Measurements from ENCODE around the gene AGO3. TPM values are rescaled to one million over a fixed set of nuclear protein-coding genes. Genes with fewer than 3 reads are reported as not detected.

AGO3 gene
- total and polyA plus RNA-seq, 5 donors from 2014 or later: 8.1 to 36.7 (median 9.6) TPM

GRCh38 chr1:36040238-36040637 is 109.3 kb downstream of the AGO3 start:
- no peak for DNase-seq
- Histone ChIP-seq H3K27me3 (ENCODE audit: control insufficient read depth, insufficient read depth, low read length) (no peaks in the 10 kb centered on the region), H3K27ac (ENCODE audit: insufficient read depth, low read length, poor library complexity, severe bottlenecking) (no peak overlapping the region), H3K4me1 (ENCODE audit: control insufficient read depth, insufficient read depth, low read length, poor library complexity, severe bottlenecking) (no peaks in the 10 kb centered on the region), H3K4me3 (ENCODE audit: low read depth, low read length) (no peak overlapping the region), H3K9me3 (ENCODE audit: control insufficient read depth in 2 of 2, low read length in 2 of 2) (no peaks in the 10 kb centered on the region), H3K36me3 (ENCODE audit: control insufficient read depth, insufficient read depth, low read length) (peaks cover 62% of the 10 kb centered on the region)
- no peaks in the 10 kb centered on the region for H3K27me3 Mint-ChIP-seq
- peaks cover 0 to 6% (median 0%) of the 10 kb centered on the region in 4 donors for H3K4me1 Mint-ChIP-seq
- no peak for ATAC-seq (ENCODE audit: low read depth in 2 of 2)
- peaks cover 30% of the 10 kb centered on the region for H3K36me3 Mint-ChIP-seq
- H3K27ac Mint-ChIP-seq: no peak overlapping the region
- H3K9me3 Mint-ChIP-seq: no peaks in the 10 kb centered on the region
- H3K4me3 Mint-ChIP-seq: no peak overlapping the region

GRCh38 chr1:36051821-36052220 is 120.9 kb downstream of the AGO3 start:
- peaks cover 44% of the 10 kb centered on the region for H3K36me3 Mint-ChIP-seq

GRCh38 chr1:36053978-36054377 is 123.1 kb downstream of the AGO3 start:
- Histone ChIP-seq H3K4me1 (ENCODE audit: control insufficient read depth, insufficient read depth, low read length, poor library complexity, severe bottlenecking) (no peaks in the 10 kb centered on the region), H3K4me3 (ENCODE audit: low read depth, low read length) (no peak overlapping the region), H3K27ac (ENCODE audit: insufficient read depth, low read length, poor library complexity, severe bottlenecking) (no peak overlapping the region), H3K9me3 (ENCODE audit: control insufficient read depth in 2 of 2, low read length in 2 of 2) (no peaks in the 10 kb centered on the region), H3K36me3 (ENCODE audit: control insufficient read depth, insufficient read depth, low read length) (peaks cover 14% of the 10 kb centered on the region), H3K27me3 (ENCODE audit: control insufficient read depth, insufficient read depth, low read length) (no peaks in the 10 kb centered on the region)
- no peak overlapping the region for H3K27ac Mint-ChIP-seq
- peaks cover 30% of the 10 kb centered on the region for H3K36me3 Mint-ChIP-seq
- ATAC-seq (ENCODE audit: low read depth in 2 of 2): no peak
- peaks cover 0 to 5% (median 0%) of the 10 kb centered on the region in 4 donors for H3K4me1 Mint-ChIP-seq
- no peaks in the 10 kb centered on the region for H3K9me3 Mint-ChIP-seq
- no peaks in the 10 kb centered on the region for H3K27me3 Mint-ChIP-seq
- H3K4me3 Mint-ChIP-seq: no peak overlapping the region
- DNase-seq: no peak

More at GRCh38 chr1:36051821-36052220, 120.9 kb downstream of the AGO3 start:
- no peak for ATAC-seq (ENCODE audit: low read depth in 2 of 2)
- no peak overlapping the region for H3K4me3 ChIP-seq (ENCODE audit: low read depth, low read length)
- Mint-ChIP-seq H3K27me3 (no peaks in the 10 kb centered on the region), H3K9me3 (peaks cover 0 to 6% (median 0%) of the 10 kb centered on the region in 7 donors), H3K27ac (no peak overlapping the region), H3K4me1 (peaks cover 0 to 5% (median 0%) of the 10 kb centered on the region in 4 donors), H3K4me3 (no peak overlapping the region)
- DNase-seq: no peak
- no peaks in the 10 kb centered on the region for H3K4me1 ChIP-seq (ENCODE audit: control insufficient read depth, insufficient read depth, low read length, poor library complexity, severe bottlenecking)
- no peaks in the 10 kb centered on the region for H3K27me3 ChIP-seq (ENCODE audit: control insufficient read depth, insufficient read depth, low read length)
- H3K9me3 ChIP-seq (ENCODE audit: control insufficient read depth in 2 of 2, low read length in 2 of 2): no peaks in the 10 kb centered on the region
- no peak overlapping the region for H3K27ac ChIP-seq (ENCODE audit: insufficient read depth, low read length, poor library complexity, severe bottlenecking)
- peaks cover 16% of the 10 kb centered on the region for H3K36me3 ChIP-seq (ENCODE audit: control insufficient read depth, insufficient read depth, low read length)

GRCh38 chr1:36055706-36056105 is 124.8 kb downstream of the AGO3 start:
- Mint-ChIP-seq H3K4me1 (no peaks in the 10 kb centered on the region), H3K36me3 (peaks cover 24% of the 10 kb centered on the region), H3K9me3 (no peaks in the 10 kb centered on the region), H3K27me3 (no peaks in the 10 kb centered on the region), H3K4me3 (no peak overlapping the region), H3K27ac (no peak overlapping the region)
- Histone ChIP-seq H3K27me3 (ENCODE audit: control insufficient read depth, insufficient read depth, low read length) (no peaks in the 10 kb centered on the region), H3K9me3 (ENCODE audit: control insufficient read depth in 2 of 2, low read length in 2 of 2) (no peaks in the 10 kb centered on the region), H3K4me3 (ENCODE audit: low read depth, low read length) (no peak overlapping the region), H3K4me1 (ENCODE audit: control insufficient read depth, insufficient read depth, low read length, poor library complexity, severe bottlenecking) (no peaks in the 10 kb centered on the region), H3K27ac (ENCODE audit: insufficient read depth, low read length, poor library complexity, severe bottlenecking) (no peak overlapping the region), H3K36me3 (ENCODE audit: control insufficient read depth, insufficient read depth, low read length) (peaks cover 14% of the 10 kb centered on the region)
- ATAC-seq (ENCODE audit: low read depth in 2 of 2) (no peak), DNase-seq (no peak)

- no peak for DNase-seq
- no peak for ATAC-seq (ENCODE audit: low read depth in 2 of 2)
These were observed 131.4 kb downstream of the AGO3 start for GRCh38 chr1:36062315-36062714.

GRCh38 chr1:36067871-36068270 is 137.0 kb downstream of the AGO3 start:
- Histone ChIP-seq H3K27me3 (ENCODE audit: control insufficient read depth, insufficient read depth, low read length) (no peaks in the 10 kb centered on the region), H3K9me3 (ENCODE audit: control insufficient read depth in 2 of 2, low read length in 2 of 2) (no peaks in the 10 kb centered on the region), H3K4me1 (ENCODE audit: control insufficient read depth, insufficient read depth, low read length, poor library complexity, severe bottlenecking) (no peaks in the 10 kb centered on the region), H3K4me3 (ENCODE audit: low read depth, low read length) (no peak overlapping the region), H3K27ac (ENCODE audit: insufficient read depth, low read length, poor library complexity, severe bottlenecking) (no peak overlapping the region), H3K36me3 (ENCODE audit: control insufficient read depth, insufficient read depth, low read length) (no peaks in the 10 kb centered on the region)
- no peaks in the 10 kb centered on the region for H3K27me3 Mint-ChIP-seq
- no peak for ATAC-seq (ENCODE audit: low read depth in 2 of 2)
- no peak for DNase-seq
- H3K4me3 Mint-ChIP-seq: no peak overlapping the region
- H3K27ac Mint-ChIP-seq: peak overlapping the region in 1 of 3 donors; percentile 29
- no peaks in the 10 kb centered on the region for H3K36me3 Mint-ChIP-seq
- no peaks in the 10 kb centered on the region for H3K4me1 Mint-ChIP-seq
- no peaks in the 10 kb centered on the region for H3K9me3 Mint-ChIP-seq

More at GRCh38 chr1:36062315-36062714, 131.4 kb downstream of the AGO3 start:
- Histone ChIP-seq H3K36me3 (ENCODE audit: control insufficient read depth, insufficient read depth, low read length) (peaks cover 2% of the 10 kb centered on the region), H3K9me3 (ENCODE audit: control insufficient read depth in 2 of 2, low read length in 2 of 2) (no peaks in the 10 kb centered on the region), H3K27ac (ENCODE audit: insufficient read depth, low read length, poor library complexity, severe bottlenecking) (no peak overlapping the region), H3K4me3 (ENCODE audit: low read depth, low read length) (no peak overlapping the region), H3K4me1 (ENCODE audit: control insufficient read depth, insufficient read depth, low read length, poor library complexity, severe bottlenecking) (no peaks in the 10 kb centered on the region), H3K27me3 (ENCODE audit: control insufficient read depth, insufficient read depth, low read length) (no peaks in the 10 kb centered on the region)
- Mint-ChIP-seq H3K27ac (no peak overlapping the region), H3K27me3 (no peaks in the 10 kb centered on the region), H3K9me3 (no peaks in the 10 kb centered on the region), H3K4me1 (no peaks in the 10 kb centered on the region), H3K36me3 (peaks cover 4% of the 10 kb centered on the region), H3K4me3 (no peak overlapping the region)

- Histone ChIP-seq H3K36me3 (ENCODE audit: control insufficient read depth, insufficient read depth, low read length) (no peaks in the 10 kb centered on the region), H3K9me3 (ENCODE audit: control insufficient read depth in 2 of 2, low read length in 2 of 2) (no peaks in the 10 kb centered on the region), H3K27ac (ENCODE audit: insufficient read depth, low read length, poor library complexity, severe bottlenecking) (no peak overlapping the region), H3K27me3 (ENCODE audit: control insufficient read depth, insufficient read depth, low read length) (no peaks in the 10 kb centered on the region), H3K4me1 (ENCODE audit: control insufficient read depth, insufficient read depth, low read length, poor library complexity, severe bottlenecking) (no peaks in the 10 kb centered on the region), H3K4me3 (ENCODE audit: low read depth, low read length) (no peak overlapping the region)
- H3K9me3 Mint-ChIP-seq: no peaks in the 10 kb centered on the region
- H3K4me1 Mint-ChIP-seq: no peaks in the 10 kb centered on the region
- DNase-seq (no peak), ATAC-seq (ENCODE audit: low read depth in 2 of 2) (no peak)
- no peaks in the 10 kb centered on the region for H3K27me3 Mint-ChIP-seq
- no peaks in the 10 kb centered on the region for H3K36me3 Mint-ChIP-seq
- peak overlapping the region in 1 of 3 donors; percentile 27 for H3K27ac Mint-ChIP-seq
- H3K4me3 Mint-ChIP-seq: no peak overlapping the region
These were observed 138.0 kb downstream of the AGO3 start for GRCh38 chr1:36068866-36069265.

- no peaks in the 10 kb centered on the region for H3K27me3 Mint-ChIP-seq
These were observed 139.4 kb downstream of the AGO3 start for GRCh38 chr1:36070349-36070748.

More at GRCh38 chr1:36070349-36070748, 139.4 kb downstream of the AGO3 start:
- H3K4me1 Mint-ChIP-seq: no peaks in the 10 kb centered on the region
- H3K4me3 Mint-ChIP-seq: no peak overlapping the region
- H3K4me3 ChIP-seq (ENCODE audit: low read depth, low read length): no peak overlapping the region
- H3K36me3 ChIP-seq (ENCODE audit: control insufficient read depth, insufficient read depth, low read length): no peaks in the 10 kb centered on the region
- no peaks in the 10 kb centered on the region for H3K27me3 ChIP-seq (ENCODE audit: control insufficient read depth, insufficient read depth, low read length)
- DNase-seq: no peak
- no peak for ATAC-seq (ENCODE audit: low read depth in 2 of 2)
- H3K9me3 Mint-ChIP-seq: no peaks in the 10 kb centered on the region
- H3K27ac ChIP-seq (ENCODE audit: insufficient read depth, low read length, poor library complexity, severe bottlenecking): no peak overlapping the region
- H3K27ac Mint-ChIP-seq: no peak overlapping the region
- no peaks in the 10 kb centered on the region for H3K4me1 ChIP-seq (ENCODE audit: control insufficient read depth, insufficient read depth, low read length, poor library complexity, severe bottlenecking)
- no peaks in the 10 kb centered on the region for H3K36me3 Mint-ChIP-seq
- no peaks in the 10 kb centered on the region for H3K9me3 ChIP-seq (ENCODE audit: control insufficient read depth in 2 of 2, low read length in 2 of 2)

Data from CD4-positive, CD25-positive, alpha-beta regulatory T cell (primary cell).